Loucy (cell line): ENCODE measurements around the gene FOXP1.

Experiments used
- CTCF ChIP-seq: fragments of 200-600 bp; sonication (generic); conservative IDR thresholded peaks from 2 replicates; pipeline ENCODE4 v1.5.1; 2014; ENCODE audit warnings: mild to moderate bottlenecking, antibody characterized with exemption, low read length
- EZH2phosphoT487 ChIP-seq: fragments of 200-600 bp; IDR thresholded peaks from 2 replicates; pipeline ENCODE4 v1.6.1; 2018; ENCODE audit warnings: antibody characterized with exemption, mild to moderate bottlenecking, moderate library complexity, borderline replicate concordance

GRCh38 chr3:71086777-71087142, 496.8 kb downstream of the FOXP1 start:
- TF ChIP-seq CTCF (no peak), EZH2phosphoT487 (no peak)
